ENCODE measurements around the gene NGF.

GRCh38 chr1:115265099-115265498 lies 73.0 kb downstream of the NGF start:
- TF ChIP-seq ZSCAN29 (IDR thresholded peaks at IDR 0.05) (no peak), ARHGAP35 (IDR thresholded peaks at IDR 0.05; ENCODE audit: partially characterized antibody) (no peak), JUNB (CRISPR knock-in tag; conservative IDR thresholded peaks at IDR 0.05) (no peak), ZNF133 (CRISPR knock-in tag; IDR thresholded peaks at IDR 0.05) (no peak), BCLAF1 (IDR thresholded peaks at IDR 0.05; ENCODE audit: borderline replicate concordance in 1 of 2, control insufficient read depth in 1 of 2, low read depth in 2 of 2, low read length in 1 of 2) (no peak)
- TF ChIP-seq, protein P1, sequence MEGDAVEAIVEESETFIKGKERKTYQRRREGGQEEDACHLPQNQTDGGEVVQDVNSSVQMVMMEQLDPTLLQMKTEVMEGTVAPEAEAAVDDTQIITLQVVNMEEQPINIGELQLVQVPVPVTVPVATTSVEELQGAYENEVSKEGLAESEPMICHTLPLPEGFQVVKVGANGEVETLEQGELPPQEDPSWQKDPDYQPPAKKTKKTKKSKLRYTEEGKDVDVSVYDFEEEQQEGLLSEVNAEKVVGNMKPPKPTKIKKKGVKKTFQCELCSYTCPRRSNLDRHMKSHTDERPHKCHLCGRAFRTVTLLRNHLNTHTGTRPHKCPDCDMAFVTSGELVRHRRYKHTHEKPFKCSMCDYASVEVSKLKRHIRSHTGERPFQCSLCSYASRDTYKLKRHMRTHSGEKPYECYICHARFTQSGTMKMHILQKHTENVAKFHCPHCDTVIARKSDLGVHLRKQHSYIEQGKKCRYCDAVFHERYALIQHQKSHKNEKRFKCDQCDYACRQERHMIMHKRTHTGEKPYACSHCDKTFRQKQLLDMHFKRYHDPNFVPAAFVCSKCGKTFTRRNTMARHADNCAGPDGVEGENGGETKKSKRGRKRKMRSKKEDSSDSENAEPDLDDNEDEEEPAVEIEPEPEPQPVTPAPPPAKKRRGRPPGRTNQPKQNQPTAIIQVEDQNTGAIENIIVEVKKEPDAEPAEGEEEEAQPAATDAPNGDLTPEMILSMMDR (IDR thresholded peaks at IDR 0.05 in 2 of 3, conservative IDR thresholded peaks at IDR 0.05 in 1 of 3; ENCODE audit: insufficient read depth in 2 of 3, low read depth in 1 of 3, low read length in 3 of 3), result no peak
